Myocyte (in vitro differentiated cells): ENCODE measurements around the gene ZG16. TPM values are rescaled to one million over a fixed set of nuclear protein-coding genes. Genes with fewer than 3 reads are reported as not detected.

Source experiments
- DNase-seq: peaks from one replicate; pipeline ENCODE4 v3.0.0-alpha.2; 2012; ENCODE audit warnings: low read depth
- total RNA-seq: library from RNA; depleted of rRNA; stranded (reverse); fragments of >200 nt; gene quantifications from 2 replicates; pipeline ENCODE4 v1.2.3, GENCODE V29; 2014

The ZG16 gene
- total RNA-seq, 1 donor from 2014 or later, result not detected

DNA sequence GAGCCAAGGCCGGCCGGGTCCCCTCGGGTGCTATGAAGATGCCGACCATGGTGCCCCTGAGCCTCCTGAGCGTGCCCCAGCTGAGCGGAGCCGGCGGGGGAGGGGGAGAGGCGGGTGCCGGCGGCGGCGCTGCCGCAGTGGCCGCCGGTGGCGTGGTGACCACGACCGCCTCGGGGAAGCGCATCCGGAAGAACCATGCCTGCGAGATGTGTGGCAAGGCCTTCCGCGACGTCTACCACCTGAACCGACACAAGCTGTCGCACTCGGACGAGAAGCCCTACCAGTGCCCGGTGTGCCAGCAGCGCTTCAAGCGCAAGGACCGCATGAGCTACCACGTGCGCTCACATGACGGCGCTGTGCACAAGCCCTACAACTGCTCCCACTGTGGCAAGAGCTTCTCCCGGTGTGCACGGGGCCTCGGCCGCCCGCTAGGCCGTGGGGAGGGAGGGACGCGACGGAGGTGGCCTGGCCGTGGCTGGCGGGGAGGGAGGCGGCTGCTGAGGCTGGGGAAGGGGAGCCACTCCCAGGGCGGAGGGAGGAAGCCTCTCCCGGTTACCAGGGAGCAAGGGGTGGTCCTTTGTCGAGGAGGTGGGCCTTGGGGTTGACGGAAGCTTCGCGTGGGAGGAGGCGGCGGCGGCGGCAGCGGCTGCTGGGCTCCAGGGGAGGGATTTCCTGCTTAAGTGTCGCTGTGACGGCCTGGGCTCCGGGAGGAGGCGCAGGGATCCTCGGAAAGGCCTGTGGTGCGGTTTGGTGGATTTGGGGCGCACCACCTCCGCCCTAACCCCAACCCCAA, 29.6 kb downstream of the ZG16 start:
- DNase-seq, result peak; percentile 92

DNA sequence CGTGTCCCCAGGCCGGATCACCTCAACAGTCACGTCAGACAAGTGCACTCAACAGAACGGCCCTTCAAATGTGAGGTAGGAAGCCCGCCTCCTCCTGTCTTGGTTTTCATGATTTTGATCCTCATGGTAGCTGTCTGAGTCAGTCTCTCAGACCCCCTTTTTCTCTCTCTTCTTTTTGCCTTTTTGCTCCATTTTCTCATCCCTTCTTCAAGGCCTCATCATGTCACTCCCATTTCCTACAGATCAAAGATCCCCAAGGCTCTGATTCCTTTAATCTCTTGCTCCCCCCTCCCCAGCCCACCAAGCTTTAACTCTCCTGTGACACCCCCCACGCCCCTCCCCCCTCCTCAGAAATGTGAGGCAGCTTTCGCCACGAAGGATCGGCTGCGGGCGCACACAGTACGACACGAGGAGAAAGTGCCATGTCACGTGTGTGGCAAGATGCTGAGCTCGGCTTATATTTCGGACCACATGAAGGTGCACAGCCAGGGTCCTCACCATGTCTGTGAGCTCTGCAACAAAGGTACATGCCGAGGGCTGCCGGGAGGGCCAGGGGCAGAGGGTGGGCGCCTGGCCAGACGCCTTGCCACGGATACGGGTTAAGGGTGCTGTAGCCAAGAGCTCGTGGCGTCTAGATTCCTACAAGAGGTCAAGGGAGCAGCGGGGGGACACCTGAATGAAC, 30.3 kb downstream of the ZG16 start:
- DNase-seq, result no peak

GRCh38 chr16:29809031-29809747, 31.1 kb downstream of the ZG16 start:
- no peak for DNase-seq

DNA sequence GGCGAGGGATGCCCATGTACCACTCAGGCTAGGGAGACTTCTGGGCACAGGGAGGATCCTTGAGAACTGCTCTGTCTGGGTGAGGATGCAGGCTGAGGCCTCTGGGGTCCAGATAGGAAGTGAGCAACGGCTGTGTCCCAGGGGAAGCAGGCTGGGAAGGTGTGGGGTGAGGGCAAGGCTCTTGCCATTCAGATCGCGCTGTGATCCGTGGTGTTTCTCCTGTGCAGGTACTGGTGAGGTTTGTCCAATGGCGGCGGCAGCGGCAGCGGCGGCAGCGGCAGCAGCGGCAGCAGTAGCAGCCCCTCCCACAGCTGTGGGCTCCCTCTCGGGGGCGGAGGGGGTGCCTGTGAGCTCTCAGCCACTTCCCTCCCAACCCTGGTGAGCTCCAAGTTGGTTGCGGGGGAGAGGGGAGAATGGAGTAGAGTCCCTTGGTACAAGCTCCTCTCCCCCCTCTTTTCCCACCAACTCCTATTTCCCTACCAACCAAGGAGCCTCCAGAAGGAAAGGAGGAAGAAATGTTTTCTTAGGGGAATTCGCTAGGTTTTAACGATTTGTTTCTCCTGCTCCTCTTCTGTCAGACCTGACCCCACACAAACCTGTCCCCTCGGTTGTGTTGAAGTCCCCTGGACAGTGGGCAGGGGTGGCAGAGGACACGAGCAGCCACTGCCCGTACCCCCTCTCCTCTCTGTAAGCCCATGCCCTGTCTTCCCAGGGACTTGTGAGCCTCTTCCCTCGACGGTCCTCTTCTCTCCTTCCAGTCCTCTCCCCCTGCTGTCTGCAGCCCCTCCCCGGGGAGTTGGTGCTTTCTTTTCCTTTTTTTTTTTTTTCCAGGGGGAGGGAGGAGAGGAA, 32.0 kb downstream of the ZG16 start:
- DNase-seq, result peak; percentile 7

DNA sequence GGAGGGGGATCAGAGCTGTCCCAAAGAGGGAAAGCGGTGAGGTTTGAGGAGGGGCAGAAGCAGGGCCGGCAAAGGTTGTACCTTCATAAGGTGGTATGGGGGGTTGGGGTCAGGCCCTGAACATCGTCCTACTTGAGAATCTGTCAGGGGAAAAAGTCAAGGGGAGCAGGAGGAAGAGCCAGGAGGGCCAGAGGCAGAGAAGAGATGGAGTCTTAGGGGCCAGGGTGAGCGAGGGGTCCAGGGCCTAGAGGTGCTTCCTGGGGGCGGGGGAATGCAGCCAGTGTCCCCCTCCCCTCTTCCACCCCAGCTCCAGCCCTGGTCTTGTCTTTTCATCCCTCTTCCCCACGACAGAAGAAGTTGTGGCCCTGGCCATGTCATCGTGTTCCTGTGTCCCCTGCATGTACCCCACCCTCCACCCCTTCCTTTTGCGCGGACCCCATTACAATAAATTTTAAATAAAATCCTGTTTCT, 32.7 kb downstream of the ZG16 start:
- DNase-seq, result peak; percentile 6

DNA sequence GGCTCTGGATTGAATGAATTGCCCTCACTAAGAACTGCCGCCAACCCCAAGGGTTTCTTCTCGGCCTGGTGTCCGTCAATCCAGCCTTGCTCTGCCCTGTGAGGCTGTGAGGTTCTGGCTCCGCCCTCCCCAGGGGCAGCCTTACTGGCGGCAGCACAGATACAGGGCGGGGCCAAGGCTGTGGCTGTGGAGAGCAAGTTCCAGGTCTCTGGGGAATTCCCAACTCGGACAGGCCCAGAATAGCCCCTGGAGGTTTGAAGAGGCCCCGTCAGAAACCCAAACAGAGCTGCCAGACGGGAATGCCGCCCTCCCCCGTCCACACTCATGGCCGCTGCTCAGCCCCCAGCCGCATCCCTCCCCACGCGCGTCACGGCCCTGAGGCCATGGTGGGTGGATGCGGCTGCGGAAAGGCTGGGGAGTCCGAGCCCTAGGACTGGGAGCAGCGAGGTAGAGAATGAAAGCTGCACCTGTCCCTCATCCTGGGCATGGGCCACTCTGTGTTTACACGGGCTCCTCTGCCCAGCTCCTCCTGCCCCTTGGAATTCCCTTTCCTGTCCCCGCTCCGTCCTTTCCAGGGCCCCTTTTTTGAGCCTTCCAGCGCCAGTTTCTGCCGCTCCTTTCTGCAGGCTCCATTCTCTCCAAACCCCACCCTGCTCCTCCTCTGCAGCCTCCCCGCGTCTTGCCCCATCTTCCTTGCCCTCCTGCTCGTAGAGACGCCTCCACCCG, 33.3 kb downstream of the ZG16 start:
- peak; percentile 99 for DNase-seq

DNA sequence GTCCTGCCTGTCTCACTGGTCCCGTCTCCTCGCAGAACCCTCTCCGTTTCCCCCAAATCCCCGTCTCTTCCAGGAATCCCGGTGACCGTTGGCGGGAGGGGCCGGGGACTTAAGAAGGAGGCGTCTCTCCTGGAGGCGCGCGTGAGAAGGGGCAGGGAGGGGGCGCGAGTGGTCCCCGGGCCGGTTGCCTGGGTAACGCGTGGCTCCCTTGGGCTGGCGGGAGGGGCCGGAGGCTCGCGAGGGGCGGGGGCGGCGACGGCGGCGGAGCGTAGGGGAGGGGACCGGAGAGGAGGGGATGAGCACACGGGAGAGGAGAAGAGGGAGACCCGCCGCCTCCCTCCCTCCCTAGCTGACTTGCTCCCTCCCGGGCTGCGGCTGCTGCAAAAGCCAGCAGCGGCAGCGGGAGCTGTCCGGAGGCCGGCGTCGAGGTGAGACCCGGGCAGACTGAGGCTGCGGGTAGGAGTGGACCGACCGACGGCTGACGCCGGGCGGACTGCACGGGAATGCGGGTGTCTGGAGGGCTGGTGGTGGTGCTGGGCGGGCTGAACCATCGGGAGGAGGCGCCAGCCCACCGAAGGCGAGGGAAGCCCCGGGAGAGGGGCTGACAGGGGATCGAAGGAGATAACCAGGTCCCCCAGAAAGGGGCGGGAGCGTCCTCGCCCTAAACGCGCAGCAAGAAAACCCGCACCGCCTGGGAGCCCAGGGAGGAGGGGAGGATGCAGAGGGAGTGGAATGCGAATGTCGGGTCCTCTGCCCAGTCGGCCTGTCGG, 34.0 kb downstream of the ZG16 start, which contains the start of gene PRRT2:
TSS of gene PRRT2 (plus strand) at position 298 of the 770 bp plus-strand sequence. CDS start 862 bp downstream, outside the sequence.
- DNase-seq, result peak; percentile 56

- DNase-seq, result no peak
Measured at GRCh38 chr16:29812754-29813643, 34.9 kb downstream of the ZG16 start.

DNA sequence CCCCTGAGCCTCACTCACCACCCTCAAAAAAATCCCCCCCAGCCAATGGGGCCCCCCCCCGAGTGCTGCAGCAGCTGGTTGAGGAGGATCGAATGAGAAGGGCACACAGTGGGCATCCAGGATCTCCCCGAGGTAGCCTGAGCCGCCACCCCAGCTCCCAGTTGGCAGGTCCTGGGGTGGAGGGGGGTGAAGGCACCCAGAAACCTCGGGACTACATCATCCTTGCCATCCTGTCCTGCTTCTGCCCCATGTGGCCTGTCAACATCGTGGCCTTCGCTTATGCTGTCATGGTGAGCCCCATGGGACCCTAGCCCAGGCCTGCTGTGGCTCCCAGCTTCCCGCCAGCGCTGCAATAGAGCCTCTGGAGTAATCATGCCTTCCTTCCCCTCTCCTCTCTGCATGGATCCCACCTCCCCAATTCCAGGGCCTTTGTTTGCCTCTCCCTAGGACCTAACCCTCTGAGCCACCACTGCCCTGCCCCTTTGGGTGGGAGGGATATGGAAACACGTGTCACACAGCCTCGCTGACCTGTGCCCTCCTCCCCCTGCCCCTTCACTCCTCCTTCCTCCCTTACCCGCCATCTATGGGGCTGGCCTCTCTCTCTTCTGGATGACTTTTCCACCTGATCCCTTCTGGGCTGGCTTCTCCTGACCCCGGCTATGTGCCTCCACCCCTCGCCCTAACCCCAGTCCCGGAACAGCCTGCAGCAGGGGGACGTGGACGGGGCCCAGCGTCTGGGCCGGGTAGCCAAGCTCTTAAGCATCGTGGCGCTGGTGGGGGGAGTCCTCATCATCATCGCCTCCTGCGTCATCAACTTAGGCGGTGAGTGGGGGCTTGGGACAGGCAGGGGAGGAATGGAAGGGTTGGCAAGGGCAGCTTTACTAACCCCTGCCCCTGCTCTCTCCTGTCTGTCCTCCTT, 35.8 kb downstream of the ZG16 start:
- no peak for DNase-seq

DNA sequence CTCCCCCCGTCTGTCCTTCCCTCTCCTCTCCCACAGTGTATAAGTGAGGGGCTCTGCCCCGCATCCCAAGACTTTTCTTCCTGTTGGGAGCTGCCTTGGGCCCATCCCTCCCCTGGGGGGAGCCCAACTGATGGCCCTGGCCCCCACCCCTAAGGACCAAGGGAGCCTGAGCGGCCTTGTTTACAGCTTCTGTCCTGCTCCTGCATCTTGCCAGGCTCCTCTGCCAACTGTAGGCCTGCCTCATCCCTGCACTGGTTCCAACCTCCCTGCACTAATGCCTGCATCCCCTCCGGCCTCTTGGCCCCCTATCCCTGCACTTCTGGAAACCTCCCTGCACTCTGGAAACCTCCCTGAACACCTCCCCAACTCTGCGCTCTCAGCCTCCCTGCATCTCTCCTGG, 36.5 kb downstream of the ZG16 start:
- DNase-seq, result no peak

DNA sequence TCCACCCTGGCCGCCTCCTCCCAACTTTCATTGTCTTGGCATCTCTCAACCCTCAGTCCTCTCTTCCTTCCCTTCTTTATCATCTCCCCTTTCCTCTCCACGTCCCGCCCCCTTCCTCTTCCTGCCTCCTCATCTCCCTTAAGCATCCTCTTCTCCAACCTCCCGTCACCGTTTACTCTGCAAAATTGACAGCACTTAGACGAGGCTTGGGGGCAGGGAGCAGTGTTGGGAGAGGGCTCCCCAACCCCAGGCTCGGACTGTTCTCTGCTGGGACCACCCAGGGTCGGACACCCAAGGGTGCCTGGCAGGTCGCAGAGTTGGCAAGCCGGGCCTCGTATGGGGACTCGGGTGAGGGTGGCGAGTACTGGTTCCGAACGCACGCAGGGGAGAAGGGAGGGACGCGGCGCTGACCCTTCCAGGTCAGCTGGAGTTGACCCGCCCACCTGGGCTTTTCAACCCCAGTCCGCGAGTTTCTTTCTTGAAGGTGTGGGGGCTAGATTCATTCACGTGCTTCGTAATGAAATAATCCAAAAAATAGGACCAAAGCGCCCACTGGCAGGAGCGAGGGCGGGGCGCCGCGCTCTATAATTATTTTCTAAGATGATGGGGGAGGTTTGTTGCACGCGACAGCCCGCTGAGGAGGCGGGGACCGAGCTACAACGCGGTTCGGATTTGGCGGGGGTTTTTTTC, 37.1 kb downstream of the ZG16 start:
- DNase-seq, result no peak

- peak; percentile 99 for DNase-seq
Measured at GRCh38 chr16:29815793-29816693, 38.0 kb downstream of the ZG16 start, which contains the start of gene PAGR1. Gene PAGR1, plus strand, starts transcription at chr16:29816152. Its CDS starts 374 bp downstream, at chr16:29816526.

GRCh38 chr16:29816694-29817441, 38.8 kb downstream of the ZG16 start:
- DNase-seq, result peak; percentile 74

DNA sequence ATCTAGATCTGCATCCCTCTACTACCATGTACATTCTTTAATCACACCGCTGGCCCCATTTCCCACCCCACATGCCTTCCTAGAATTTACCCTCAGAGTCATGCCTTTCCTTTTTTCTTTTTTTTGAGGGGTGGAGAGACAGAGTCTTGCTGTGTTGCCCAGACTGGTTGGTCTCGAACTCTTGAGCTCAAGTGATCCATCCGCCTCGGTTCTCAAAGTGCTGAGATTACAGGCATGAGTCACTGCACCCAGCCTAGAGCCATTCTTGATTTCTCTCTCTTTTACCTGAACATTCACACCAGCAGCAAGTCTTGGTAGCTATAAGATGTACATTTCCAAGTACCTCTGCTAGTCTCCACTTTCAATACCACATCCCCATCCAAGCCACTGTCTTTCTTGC, 40.0 kb downstream of the ZG16 start:
- DNase-seq, result no peak

GRCh38 chr16:29819506-29819905, 41.5 kb downstream of the ZG16 start:
- DNase-seq, result peak; percentile 6
